Testis (tissue), 3 donors: Measurements from ENCODE around the gene MACROH2A1. TPM values are rescaled to one million over a fixed set of nuclear protein-coding genes. Genes with fewer than 3 reads are reported as not detected.
"Not testable (repeated sequence)": the region's sequence is repeated elsewhere in the genome, so short reads cannot be mapped to it uniquely, and the experiment has no call there.

ENCODE experiments used
- DNase-seq: peaks from one replicate; pipeline ENCODE4 v3.0.0-alpha.2; 2019
- H3K27ac ChIP-seq, 2 donors: fragments of 200-600 bp; sonication (generic); one replicate each; pipeline ENCODE4 v1.5.1; 2019
- H3K27me3 ChIP-seq: fragments of 200-600 bp; sonication (generic); one replicate; pipeline ENCODE4 v1.5.1; 2019
- H3K36me3 ChIP-seq: fragments of 200-600 bp; sonication (generic); one replicate; pipeline ENCODE4 v1.5.1; 2017; ENCODE audit warnings: low read depth; ENCODE audit errors: missing control alignments
- H3K4me1 ChIP-seq: fragments of 200-600 bp; sonication (generic); one replicate; pipeline ENCODE4 v1.5.1; 2019
- H3K4me3 ChIP-seq, 2 donors: fragments of 200-600 bp; sonication (generic); one replicate each; pipeline ENCODE4 v1.5.1; 2017 to 2019
- H3K9me3 ChIP-seq: fragments of 200-600 bp; sonication (generic); one replicate; pipeline ENCODE4 v1.5.1; 2017
- CTCF ChIP-seq, 3 experiments: fragments of 450-650 bp in 2 of 3; fragments of 200-600 bp in 1 of 3; sonication (generic) in 1 of 3; IDR thresholded peaks; one replicate each; pipeline ENCODE4 v1.5.1; 2016 to 2019; ENCODE audit warnings: antibody characterized with exemption in 3 of 3, mild to moderate bottlenecking in 2 of 3, moderate library complexity in 1 of 3
- POLR2A ChIP-seq: fragments of 450-650 bp; IDR thresholded peaks from one replicate; pipeline ENCODE4 v1.6.1; 2017; ENCODE audit warnings: antibody characterized with exemption, mild to moderate bottlenecking, moderate library complexity
- WGBS, 2 donors: methylation state at CpG; one replicate each; pipeline ENCODE4 v1.1.5; 2018; 5-methylcytosine and 5-hydroxymethylcytosine counted together
- intact Hi-C: fragments of 100-400 bp; cut with DNase I; formaldehyde crosslinking; loops from one replicate; pipeline ENCODE4 v1.15.1; 2023; ENCODE audit warnings: low total_unique reads
- polyA plus RNA-seq: library from polyadenylated mRNA; stranded (reverse); fragments of 350-450 nt; fragmentation: Illumina TruSeq; extraction: RNeasy Lipid Tissue Mini Kit (QIAGEN cat#74804); gene quantifications from one replicate; pipeline ENCODE4 v1.2.3, GENCODE V29; 2014; ENCODE audit warnings: low read depth, low replicate concordance; ENCODE audit not compliant: insufficient read depth
- total RNA-seq, 2 donors: library from RNA; depleted of rRNA; stranded (reverse); fragments of >200 nt; gene quantifications; one replicate each; pipeline ENCODE4 v1.2.3, GENCODE V29; 2016

Gene MACROH2A1
- total and polyA plus RNA-seq, 3 donors from 2014 or later: 92.9 to 191 (median 178) TPM

GRCh38 chr5:135367554-135367953 lies 31.5 kb downstream of the MACROH2A1 start:
- Histone ChIP-seq H3K4me1 (no peaks in the 10 kb centered on the region), H3K4me3 (no peak overlapping the region), H3K27me3 (no peaks in the 10 kb centered on the region), H3K9me3 (no peaks in the 10 kb centered on the region), H3K36me3 (no peaks in the 10 kb centered on the region), H3K27ac (no peak overlapping the region)
- TF ChIP-seq CTCF (IDR thresholded peaks at IDR 0.05): no peak
- no peak for TF ChIP-seq POLR2A
- intact Hi-C loops: no loop called here
- WGBS, 2 donors: 90 to 94% methylated on average over 4 of the region's 4 CpGs
- DNase-seq: no peak

- TF ChIP-seq POLR2A (no peak), CTCF (IDR thresholded peaks at IDR 0.05) (no peak)
- Histone ChIP-seq H3K9me3 (no peaks in the 10 kb centered on the region), H3K4me3 (no peak overlapping the region), H3K4me1 (no peaks in the 10 kb centered on the region), H3K27ac (no peak overlapping the region), H3K27me3 (no peaks in the 10 kb centered on the region), H3K36me3 (no peaks in the 10 kb centered on the region)
- DNase-seq: no peak
- WGBS, 2 donors: 58 to 76% methylated on average over 2 of the region's 2 CpGs
- intact Hi-C loops: no loop called here
Measured at GRCh38 chr5:135367076-135367475, 32.0 kb downstream of the MACROH2A1 start.

- no peaks in the 10 kb centered on the region for H3K4me1 ChIP-seq
- no peak overlapping the region for H3K27ac ChIP-seq
- no peak overlapping the region for H3K4me3 ChIP-seq
- TF ChIP-seq POLR2A (no peak), CTCF (IDR thresholded peaks at IDR 0.05) (no peak)
- DNase-seq: no peak
- no peaks in the 10 kb centered on the region for H3K9me3 ChIP-seq
- H3K27me3 ChIP-seq: no peaks in the 10 kb centered on the region
- H3K36me3 ChIP-seq: no peaks in the 10 kb centered on the region
- intact Hi-C loops: no loop called here
- 86 to 93% methylated on average over 2 of the region's 2 CpGs for WGBS, 2 donors
Measured at GRCh38 chr5:135365281-135365680, 33.8 kb downstream of the MACROH2A1 start.

GRCh38 chr5:135364421-135365262 lies 34.4 kb downstream of the MACROH2A1 start:
- intact Hi-C loops: no loop called here
- no peak overlapping the region for H3K27ac ChIP-seq
- no peaks in the 10 kb centered on the region for H3K9me3 ChIP-seq
- H3K4me1 ChIP-seq: no peaks in the 10 kb centered on the region
- 69 to 81% methylated on average over 5 of the region's 5 CpGs for WGBS, 2 donors
- no peak for DNase-seq
- no peaks in the 10 kb centered on the region for H3K36me3 ChIP-seq
- no peak overlapping the region for H3K4me3 ChIP-seq
- H3K27me3 ChIP-seq: no peaks in the 10 kb centered on the region
- no peak for TF ChIP-seq POLR2A
- TF ChIP-seq CTCF (IDR thresholded peaks at IDR 0.05): no peak

- H3K27me3 ChIP-seq, H3K4me3 ChIP-seq, DNase-seq, H3K36me3 ChIP-seq, intact Hi-C loops, H3K4me1 ChIP-seq, H3K9me3 ChIP-seq, H3K27ac ChIP-seq: not testable (repeated sequence)
- 97 to 98% methylated on average over 3 of the region's 3 CpGs for WGBS, 2 donors
Measured at GRCh38 chr5:135363342-135363741, 35.7 kb downstream of the MACROH2A1 start.
